Measurements from ENCODE around the gene RIMS4.

DNA sequence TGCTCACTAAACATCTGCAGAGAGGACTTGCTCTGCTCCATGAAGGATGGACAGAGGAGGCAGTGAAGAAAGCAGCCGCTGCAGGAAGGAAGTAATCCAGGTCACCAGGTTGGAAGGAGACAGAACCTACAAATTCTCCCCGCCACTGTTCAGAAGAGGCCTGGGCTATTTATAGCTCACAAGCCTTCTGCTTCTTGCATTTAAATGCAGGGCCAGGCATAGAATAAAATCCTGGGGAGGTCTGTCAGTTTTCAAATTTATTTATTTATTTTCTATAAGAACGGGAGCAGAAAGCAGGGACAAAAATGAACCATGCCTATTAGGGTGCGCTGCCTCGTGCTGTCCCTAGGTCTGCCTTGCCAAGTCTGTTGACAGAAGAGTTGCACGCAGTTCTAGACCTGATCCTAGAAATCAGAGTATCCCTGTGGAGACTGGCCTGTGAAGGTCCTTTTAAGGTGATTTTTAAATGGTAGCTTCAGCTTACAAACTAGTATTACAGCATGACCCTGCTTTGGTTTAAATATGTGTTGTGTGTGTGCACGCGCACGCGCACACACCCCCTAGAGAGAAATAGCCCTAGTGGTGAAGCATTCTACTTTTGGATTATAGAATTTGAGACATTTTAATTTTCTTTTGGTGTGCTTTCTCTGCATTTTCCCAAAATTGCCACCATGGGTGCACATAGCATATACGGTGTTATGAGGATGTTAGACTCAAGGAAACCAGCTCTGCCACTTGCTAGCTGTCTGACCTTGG, 19.5 kb downstream of the RIMS4 start:
- TF ChIP-seq, protein P1, sequence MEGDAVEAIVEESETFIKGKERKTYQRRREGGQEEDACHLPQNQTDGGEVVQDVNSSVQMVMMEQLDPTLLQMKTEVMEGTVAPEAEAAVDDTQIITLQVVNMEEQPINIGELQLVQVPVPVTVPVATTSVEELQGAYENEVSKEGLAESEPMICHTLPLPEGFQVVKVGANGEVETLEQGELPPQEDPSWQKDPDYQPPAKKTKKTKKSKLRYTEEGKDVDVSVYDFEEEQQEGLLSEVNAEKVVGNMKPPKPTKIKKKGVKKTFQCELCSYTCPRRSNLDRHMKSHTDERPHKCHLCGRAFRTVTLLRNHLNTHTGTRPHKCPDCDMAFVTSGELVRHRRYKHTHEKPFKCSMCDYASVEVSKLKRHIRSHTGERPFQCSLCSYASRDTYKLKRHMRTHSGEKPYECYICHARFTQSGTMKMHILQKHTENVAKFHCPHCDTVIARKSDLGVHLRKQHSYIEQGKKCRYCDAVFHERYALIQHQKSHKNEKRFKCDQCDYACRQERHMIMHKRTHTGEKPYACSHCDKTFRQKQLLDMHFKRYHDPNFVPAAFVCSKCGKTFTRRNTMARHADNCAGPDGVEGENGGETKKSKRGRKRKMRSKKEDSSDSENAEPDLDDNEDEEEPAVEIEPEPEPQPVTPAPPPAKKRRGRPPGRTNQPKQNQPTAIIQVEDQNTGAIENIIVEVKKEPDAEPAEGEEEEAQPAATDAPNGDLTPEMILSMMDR (IDR thresholded peaks at IDR 0.05; ENCODE audit: low read depth, low read length), result no peak
- TF ChIP-seq EZH2phosphoT487 (IDR thresholded peaks at IDR 0.05; ENCODE audit: low read depth), result no peak

Measured in OCI-LY3 (cell line).